SK-N-MC (cell line): Measurements from ENCODE around the gene IFNA21.
"Not testable (repeated sequence)": the region's sequence is repeated elsewhere in the genome, so short reads cannot be mapped to it uniquely, and the experiment has no call there.

ENCODE experiments used
- DNase-seq: peaks from one replicate; pipeline ENCODE4 v3.0.0-alpha.2; 2011; ENCODE audit warnings: low read depth, low spot score
- H3K27ac ChIP-seq: fragments of 200-600 bp; sonication (generic); 2 replicates; pipeline ENCODE4 v1.5.1; 2016; ENCODE audit warnings: mixed run types
- H3K36me3 ChIP-seq: fragments of 200-600 bp; sonication (generic); 2 replicates; pipeline ENCODE4 v1.6.1; 2017; ENCODE audit warnings: antibody characterized with exemption, low read length, mixed read lengths; ENCODE audit not compliant: insufficient read depth
- H3K4me3 ChIP-seq: fragments of 200-600 bp; sonication (generic); 2 replicates; pipeline ENCODE4 v1.5.1; 2016
- H3K9ac ChIP-seq: fragments of 200-600 bp; sonication (generic); 2 replicates; pipeline ENCODE4 v1.8.0; 2017; ENCODE audit warnings: mixed run types, mixed read lengths; ENCODE audit not compliant: insufficient read length
- H3K9me3 ChIP-seq: fragments of 200-600 bp; sonication (generic); 2 replicates; pipeline ENCODE4 v1.6.1; 2017; ENCODE audit warnings: low read depth, mild to moderate bottlenecking, antibody characterized with exemption, low read length, moderate library complexity, mixed read lengths
- EZH2 ChIP-seq: fragments of 200-600 bp; sonication (generic); IDR thresholded peaks from one replicate; pipeline ENCODE4 v1.6.1; 2017; ENCODE audit warnings: antibody characterized with exemption
- FOXP2 ChIP-seq: optimal IDR thresholded peaks from 2 replicates; pipeline ENCODE3; 2011; ENCODE audit warnings: mild to moderate bottlenecking, moderate library complexity; ENCODE audit not compliant: insufficient read depth; ENCODE audit errors: extremely low read length, control extremely low read depth
- POLR2AphosphoS5 ChIP-seq: IDR thresholded peaks from 2 replicates; pipeline ENCODE4 v1.6.1; 2012; ENCODE audit warnings: mild to moderate bottlenecking, low read depth, low read length, borderline replicate concordance

The IFNA21 gene

GRCh38 chr9:21141427-21141882 lies 25.0 kb downstream of the IFNA21 start, which contains the start of gene IFNW1:
Gene IFNW1 (minus strand): TSS chr9:21141832. CDS start chr9:21141570, 262 bp downstream.
- Histone ChIP-seq H3K9me3 (no peaks in the 10 kb centered on the region), H3K4me3 (no peak within 1 kb of the TSS), H3K9ac (no peak within 1 kb of the TSS), H3K27ac (no peak within 1 kb of the TSS), H3K36me3 (no peaks in the 10 kb centered on the region)
- TF ChIP-seq FOXP2 (no peak), EZH2 (no peak), POLR2AphosphoS5 (no peak)
- no peak for DNase-seq

DNA sequence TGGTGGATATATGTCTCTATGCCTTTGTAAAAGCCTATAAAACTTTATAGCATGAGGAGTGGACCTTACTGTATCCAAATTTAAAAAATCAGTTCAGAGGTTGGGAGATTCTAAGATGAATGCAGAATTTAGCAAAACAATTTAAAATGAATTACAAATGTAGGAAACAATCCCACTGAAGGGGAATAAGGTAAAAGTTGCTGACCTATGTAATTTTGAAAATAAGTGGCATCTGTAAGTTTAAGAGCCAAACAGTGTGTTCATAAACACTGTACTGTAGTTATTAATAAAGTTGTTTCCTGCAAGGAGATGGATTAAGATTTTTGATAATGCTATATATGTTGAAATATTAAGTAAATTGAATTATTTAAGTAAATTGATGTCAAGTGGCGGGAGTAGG lies 29.4 kb downstream of the IFNA21 start:
- Histone ChIP-seq H3K36me3 (no peaks in the 10 kb centered on the region), H3K4me3 (no peak overlapping the region), H3K27ac (no peak overlapping the region), H3K9me3 (no peaks in the 10 kb centered on the region), H3K9ac (no peak overlapping the region)
- no peak for TF ChIP-seq EZH2
- TF ChIP-seq POLR2AphosphoS5 = no peak
- no peak for TF ChIP-seq FOXP2
- no peak for DNase-seq

- no peak overlapping the region for H3K4me3 ChIP-seq
- no peaks in the 10 kb centered on the region for H3K36me3 ChIP-seq
- no peak overlapping the region for H3K9ac ChIP-seq
- no peak overlapping the region for H3K27ac ChIP-seq
- no peaks in the 10 kb centered on the region for H3K9me3 ChIP-seq
- TF ChIP-seq POLR2AphosphoS5 (no peak), FOXP2 (no peak), EZH2 (no peak)
- no peak for DNase-seq
Observed at GRCh38 chr9:21135736-21136135, 30.7 kb downstream of the IFNA21 start.

DNA sequence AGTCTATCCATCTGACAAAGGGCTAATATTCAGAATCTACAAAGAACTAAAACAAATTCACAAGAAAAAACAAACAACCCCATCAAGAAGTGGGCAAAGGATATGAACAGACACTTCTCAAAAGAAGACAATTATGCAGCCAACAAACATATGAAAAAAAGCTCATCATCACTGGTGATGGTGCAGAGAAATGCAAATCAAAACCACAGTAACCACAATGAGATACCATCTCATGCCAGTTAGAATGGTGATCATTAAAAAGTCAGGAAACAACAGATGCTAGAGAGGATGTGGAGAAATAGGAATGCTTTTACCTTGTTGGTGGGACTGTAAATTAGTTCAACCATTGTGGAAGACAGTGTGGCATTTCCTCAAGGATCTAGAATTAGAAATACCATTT lies 38.3 kb downstream of the IFNA21 start:
- H3K27ac ChIP-seq, H3K9ac ChIP-seq, DNase-seq, H3K9me3 ChIP-seq, H3K36me3 ChIP-seq, H3K4me3 ChIP-seq: not testable (repeated sequence)

- H3K27ac ChIP-seq = no peak overlapping the region
- H3K9ac ChIP-seq = no peak overlapping the region
- H3K9me3 ChIP-seq = no peaks in the 10 kb centered on the region
- no peak for TF ChIP-seq EZH2
- H3K36me3 ChIP-seq = no peaks in the 10 kb centered on the region
- no peak overlapping the region for H3K4me3 ChIP-seq
- DNase-seq = no peak
Observed at GRCh38 chr9:21121595-21122251, 44.7 kb downstream of the IFNA21 start.

GRCh38 chr9:21121079-21121478 lies 45.4 kb downstream of the IFNA21 start:
- no peak for TF ChIP-seq FOXP2
- no peak for TF ChIP-seq EZH2
- TF ChIP-seq POLR2AphosphoS5 = no peak
- no peaks in the 10 kb centered on the region for H3K9me3 ChIP-seq
- no peak for DNase-seq
- H3K27ac ChIP-seq = no peak overlapping the region
- no peak overlapping the region for H3K4me3 ChIP-seq
- no peak overlapping the region for H3K9ac ChIP-seq
- H3K36me3 ChIP-seq = no peaks in the 10 kb centered on the region

DNA sequence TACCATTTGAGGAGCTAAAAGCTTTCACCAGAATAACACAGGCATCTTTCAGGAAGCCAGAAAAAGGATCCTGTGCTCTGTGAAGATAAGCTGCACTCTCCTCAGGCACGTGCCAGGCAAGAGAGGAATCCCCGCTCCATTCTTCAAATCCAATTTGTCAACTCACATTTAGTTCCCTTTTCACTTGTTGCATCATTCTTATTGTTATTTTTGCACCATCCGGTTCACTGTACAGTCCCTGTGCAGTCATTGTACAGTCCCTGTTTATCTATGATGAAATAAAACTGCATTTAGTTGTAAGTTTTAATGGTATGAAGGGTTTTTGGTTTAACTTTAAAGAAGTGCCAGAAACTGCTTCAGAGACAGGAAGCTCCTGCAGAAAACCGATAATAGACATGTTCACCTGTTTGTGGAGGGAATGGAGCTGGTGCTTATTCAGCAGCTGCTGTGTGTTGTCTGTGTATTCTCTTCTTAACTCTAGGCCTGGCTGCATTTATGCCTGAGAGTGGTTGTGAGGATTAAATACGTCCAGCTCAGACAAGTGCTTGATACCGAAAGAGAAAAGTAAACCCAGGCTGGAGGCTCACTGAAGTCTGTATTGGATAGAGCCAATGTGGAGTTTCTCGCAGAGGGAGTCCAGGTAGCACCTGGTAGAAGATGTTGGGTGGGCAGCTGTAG lies 47.2 kb downstream of the IFNA21 start:
- Histone ChIP-seq H3K27ac (no peak overlapping the region), H3K9ac (no peak overlapping the region), H3K36me3 (no peaks in the 10 kb centered on the region), H3K4me3 (no peak overlapping the region), H3K9me3 (no peaks in the 10 kb centered on the region)
- TF ChIP-seq FOXP2 (no peak), EZH2 (no peak), POLR2AphosphoS5 (no peak)
- DNase-seq = no peak
